Stimulated activated naive CD8-positive, alpha-beta T cell treated with anti-CD3 and anti-CD28 coated beads, Interleukin-15, amount 100 ng/mL, for 72 hours (primary cell): ENCODE data around the gene RCOR3.
A peak's percentile ranks its signal among the peaks of the same experiment; 100 is the strongest.
"Not testable (repeated sequence)": the region's sequence is repeated elsewhere in the genome, so short reads cannot be mapped to it uniquely, and the experiment has no call there.

Source experiments
- ATAC-seq: fragments of 150-1000 bp; cut with Tn5 transposase; 2 replicates; pipeline ENCODE4 v1.10.0; 2021; ENCODE audit warnings: mild to moderate bottlenecking, moderate library complexity
- DNase-seq, 2 donors: peaks; one replicate each; pipeline ENCODE4 v3.0.0; 2021 to 2022
- H3K27ac Mint-ChIP-seq, 2 donors: one replicate each; pipeline ENCODE4 v1.8.0; 2022; ENCODE audit warnings: mild to moderate bottlenecking in 2 of 2, mixed read lengths in 2 of 2, moderate library complexity in 2 of 2
- H3K27me3 Mint-ChIP-seq: one replicate; pipeline ENCODE4 v1.8.0; 2022; ENCODE audit warnings: mixed read lengths
- H3K4me1 Mint-ChIP-seq: one replicate; pipeline ENCODE4 v1.8.0; 2022; ENCODE audit warnings: mild to moderate bottlenecking, mixed read lengths
- H3K4me3 Mint-ChIP-seq, 2 donors: one replicate each; pipeline ENCODE4 v1.8.0; 2022; ENCODE audit warnings: mild to moderate bottlenecking in 2 of 2, mixed read lengths in 2 of 2, moderate library complexity in 1 of 2
- H3K9me3 Mint-ChIP-seq, 2 donors: one replicate each; pipeline ENCODE4 v1.8.0; 2022; ENCODE audit warnings: mixed read lengths in 2 of 2

Gene RCOR3

GRCh38 chr1:211258756-211259637, at the start of gene RCOR3:
RCOR3 (plus strand) TSS chr1:211259366; CDS start chr1:211259561, 195 bp downstream.
- peak; percentile 92 to 93 for DNase-seq
- Mint-ChIP-seq H3K9me3 (no peaks in the 10 kb centered on the region), H3K4me3 (peak within 1 kb of the TSS; percentile 96 to 97), H3K27me3 (no peaks in the 10 kb centered on the region), H3K27ac (peak within 1 kb of the TSS; percentile 98 to 99), H3K4me1 (peaks cover 22% of the 10 kb centered on the region)
- ATAC-seq, result peak; percentile 86

GRCh38 chr1:211210052-211210451, 49.1 kb upstream of the RCOR3 start:
- ATAC-seq, result no peak
- DNase-seq, result no peak

GRCh38 chr1:211210965-211211364, 48.2 kb upstream of the RCOR3 start:
- no peak overlapping the region for H3K4me3 Mint-ChIP-seq

More at GRCh38 chr1:211210052-211210451, 49.1 kb upstream of the RCOR3 start:
- Mint-ChIP-seq H3K4me1 (no peaks in the 10 kb centered on the region), H3K27ac (no peak overlapping the region), H3K4me3 (no peak overlapping the region), H3K9me3 (peaks cover 0 to 8% of the 10 kb centered on the region in 2 donors), H3K27me3 (no peaks in the 10 kb centered on the region)

GRCh38 chr1:211213702-211214101, 45.5 kb upstream of the RCOR3 start:
- H3K27me3 Mint-ChIP-seq, result no peaks in the 10 kb centered on the region
- H3K4me1 Mint-ChIP-seq, result no peaks in the 10 kb centered on the region
- H3K27ac Mint-ChIP-seq, result no peak overlapping the region
- no peak for ATAC-seq
- no peaks in the 10 kb centered on the region for H3K9me3 Mint-ChIP-seq
- no peak for DNase-seq
- H3K4me3 Mint-ChIP-seq, result no peak overlapping the region

More at GRCh38 chr1:211210965-211211364, 48.2 kb upstream of the RCOR3 start:
- DNase-seq (no peak), ATAC-seq (no peak)
- no peaks in the 10 kb centered on the region for H3K4me1 Mint-ChIP-seq
- H3K9me3 Mint-ChIP-seq, result peaks cover 0 to 6% of the 10 kb centered on the region in 2 donors
- H3K27me3 Mint-ChIP-seq, result no peaks in the 10 kb centered on the region
- H3K27ac Mint-ChIP-seq, result no peak overlapping the region

- no peak overlapping the region for H3K4me3 Mint-ChIP-seq
- no peaks in the 10 kb centered on the region for H3K27me3 Mint-ChIP-seq
- no peaks in the 10 kb centered on the region for H3K4me1 Mint-ChIP-seq
These were observed 43.6 kb upstream of the RCOR3 start for GRCh38 chr1:211215577-211215976.

GRCh38 chr1:211217392-211217791, 41.8 kb upstream of the RCOR3 start:
- Mint-ChIP-seq H3K4me1 (no peaks in the 10 kb centered on the region), H3K27me3 (no peaks in the 10 kb centered on the region), H3K27ac (no peak overlapping the region), H3K4me3 (no peak overlapping the region), H3K9me3 (no peaks in the 10 kb centered on the region)
- ATAC-seq, result no peak
- no peak for DNase-seq

More at GRCh38 chr1:211215577-211215976, 43.6 kb upstream of the RCOR3 start:
- Mint-ChIP-seq H3K9me3 (no peaks in the 10 kb centered on the region), H3K27ac (no peak overlapping the region)
- ATAC-seq, result no peak
- no peak for DNase-seq

- H3K4me3 Mint-ChIP-seq, DNase-seq, H3K27me3 Mint-ChIP-seq, H3K9me3 Mint-ChIP-seq, H3K4me1 Mint-ChIP-seq, H3K27ac Mint-ChIP-seq, ATAC-seq: not testable (repeated sequence)
These were observed 36.5 kb upstream of the RCOR3 start for GRCh38 chr1:211222469-211223234.

- not testable (repeated sequence) for H3K27me3 Mint-ChIP-seq, H3K9me3 Mint-ChIP-seq
- Mint-ChIP-seq H3K4me1 (peaks cover 29% of the 10 kb centered on the region), H3K27ac (peak overlapping the region; percentile 35 to 42), H3K4me3 (peak overlapping the region; percentile 43 to 48)
- DNase-seq (peak; percentile 36 to 67), ATAC-seq (peak; percentile 95)
These were observed 30.4 kb upstream of the RCOR3 start for GRCh38 chr1:211228573-211229364.

GRCh38 chr1:211229365-211229759, 29.8 kb upstream of the RCOR3 start:
- Mint-ChIP-seq H3K9me3 (no peaks in the 10 kb centered on the region), H3K27me3 (no peaks in the 10 kb centered on the region), H3K27ac (peak overlapping the region in 1 of 2 donors; percentile 42), H3K4me1 (peaks cover 29% of the 10 kb centered on the region), H3K4me3 (peak overlapping the region; percentile 43 to 48)
- no peak for DNase-seq
- peak; percentile 85 for ATAC-seq

- ATAC-seq, result no peak
- H3K27me3 Mint-ChIP-seq, result no peaks in the 10 kb centered on the region
- H3K4me3 Mint-ChIP-seq, result no peak overlapping the region
- DNase-seq, result no peak
- no peak overlapping the region for H3K27ac Mint-ChIP-seq
- peaks cover 28% of the 10 kb centered on the region for H3K4me1 Mint-ChIP-seq
- H3K9me3 Mint-ChIP-seq, result no peaks in the 10 kb centered on the region
These were observed 27.3 kb upstream of the RCOR3 start for GRCh38 chr1:211231873-211232272.

GRCh38 chr1:211236633-211237320, 22.4 kb upstream of the RCOR3 start:
- no peaks in the 10 kb centered on the region for H3K4me1 Mint-ChIP-seq
- ATAC-seq, result no peak
- no peak overlapping the region for H3K27ac Mint-ChIP-seq
- H3K4me3 Mint-ChIP-seq, result no peak overlapping the region
- H3K9me3 Mint-ChIP-seq, result peaks cover 0 to 6% of the 10 kb centered on the region in 2 donors
- H3K27me3 Mint-ChIP-seq, result no peaks in the 10 kb centered on the region
- DNase-seq, result no peak

- Mint-ChIP-seq H3K9me3 (peaks cover 0 to 6% of the 10 kb centered on the region in 2 donors), H3K27me3 (no peaks in the 10 kb centered on the region), H3K4me1 (no peaks in the 10 kb centered on the region), H3K27ac (no peak overlapping the region), H3K4me3 (no peak overlapping the region)
- ATAC-seq (no peak), DNase-seq (no peak)
These were observed 21.6 kb upstream of the RCOR3 start for GRCh38 chr1:211237579-211237978.

- not testable (repeated sequence) for H3K4me3 Mint-ChIP-seq, H3K9me3 Mint-ChIP-seq, H3K27me3 Mint-ChIP-seq, DNase-seq, H3K4me1 Mint-ChIP-seq, H3K27ac Mint-ChIP-seq, ATAC-seq
These were observed 18.6 kb upstream of the RCOR3 start for GRCh38 chr1:211240567-211240966.

GRCh38 chr1:211241071-211241470, 18.1 kb upstream of the RCOR3 start:
- DNase-seq (no peak), ATAC-seq (no peak)
- Mint-ChIP-seq H3K27me3 (no peaks in the 10 kb centered on the region), H3K4me1 (no peaks in the 10 kb centered on the region), H3K9me3 (peaks cover 0 to 6% of the 10 kb centered on the region in 2 donors), H3K4me3 (no peak overlapping the region), H3K27ac (no peak overlapping the region)

- not testable (repeated sequence) for H3K27me3 Mint-ChIP-seq, H3K4me1 Mint-ChIP-seq, DNase-seq, H3K9me3 Mint-ChIP-seq, ATAC-seq, H3K27ac Mint-ChIP-seq, H3K4me3 Mint-ChIP-seq
These were observed 15.5 kb upstream of the RCOR3 start for GRCh38 chr1:211243639-211244038.
